ENCODE data around the gene AFP. TPM values are rescaled to one million over a fixed set of nuclear protein-coding genes. Genes with fewer than 3 reads are reported as not detected.

The AFP gene
- total RNA-seq, 3 donors from 2014 or later (not counting 1 experiment from before 2014, with no cell fraction given) = not detected

GRCh38 chr4:73408181-73408867 is 27.7 kb upstream of the AFP start:
- no peaks in the 10 kb centered on the region for H3K27me3 Mint-ChIP-seq (ENCODE audit: low read depth in 2 of 2)
- Histone ChIP-seq H3K4me1 (ENCODE audit: control insufficient read depth, insufficient read depth, low read length) (no peaks in the 10 kb centered on the region), H3K27me3 (ENCODE audit: control insufficient read depth, insufficient read depth, low read length) (no peaks in the 10 kb centered on the region), H3K4me3 (ENCODE audit: low read length) (no peak overlapping the region), H3K9me3 (ENCODE audit: control insufficient read depth, insufficient read depth, low read length) (no peaks in the 10 kb centered on the region), H3K36me3 (ENCODE audit: control insufficient read depth, insufficient read depth, low read length) (no peaks in the 10 kb centered on the region), H3K27ac (ENCODE audit: low read length) (no peak overlapping the region)
- H3K36me3 Mint-ChIP-seq = no peaks in the 10 kb centered on the region
- ATAC-seq (no peak), DNase-seq (no peak)
- no peak overlapping the region for H3K4me3 Mint-ChIP-seq
- TF ChIP-seq, protein P1, sequence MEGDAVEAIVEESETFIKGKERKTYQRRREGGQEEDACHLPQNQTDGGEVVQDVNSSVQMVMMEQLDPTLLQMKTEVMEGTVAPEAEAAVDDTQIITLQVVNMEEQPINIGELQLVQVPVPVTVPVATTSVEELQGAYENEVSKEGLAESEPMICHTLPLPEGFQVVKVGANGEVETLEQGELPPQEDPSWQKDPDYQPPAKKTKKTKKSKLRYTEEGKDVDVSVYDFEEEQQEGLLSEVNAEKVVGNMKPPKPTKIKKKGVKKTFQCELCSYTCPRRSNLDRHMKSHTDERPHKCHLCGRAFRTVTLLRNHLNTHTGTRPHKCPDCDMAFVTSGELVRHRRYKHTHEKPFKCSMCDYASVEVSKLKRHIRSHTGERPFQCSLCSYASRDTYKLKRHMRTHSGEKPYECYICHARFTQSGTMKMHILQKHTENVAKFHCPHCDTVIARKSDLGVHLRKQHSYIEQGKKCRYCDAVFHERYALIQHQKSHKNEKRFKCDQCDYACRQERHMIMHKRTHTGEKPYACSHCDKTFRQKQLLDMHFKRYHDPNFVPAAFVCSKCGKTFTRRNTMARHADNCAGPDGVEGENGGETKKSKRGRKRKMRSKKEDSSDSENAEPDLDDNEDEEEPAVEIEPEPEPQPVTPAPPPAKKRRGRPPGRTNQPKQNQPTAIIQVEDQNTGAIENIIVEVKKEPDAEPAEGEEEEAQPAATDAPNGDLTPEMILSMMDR (IDR thresholded peaks at IDR 0.05) = no peak
- H3K9me3 Mint-ChIP-seq = peaks cover 3 to 5% of the 10 kb centered on the region in 2 donors
- WGBS (ENCODE audit: insufficient coverage) = 95% methylated on average over 1 of the region's 4 CpGs
- intact Hi-C loops (cut with micrococcal nuclease) = no loop called here
- no peak overlapping the region for H3K27ac Mint-ChIP-seq
- no peaks in the 10 kb centered on the region for H3K4me1 Mint-ChIP-seq

DNA sequence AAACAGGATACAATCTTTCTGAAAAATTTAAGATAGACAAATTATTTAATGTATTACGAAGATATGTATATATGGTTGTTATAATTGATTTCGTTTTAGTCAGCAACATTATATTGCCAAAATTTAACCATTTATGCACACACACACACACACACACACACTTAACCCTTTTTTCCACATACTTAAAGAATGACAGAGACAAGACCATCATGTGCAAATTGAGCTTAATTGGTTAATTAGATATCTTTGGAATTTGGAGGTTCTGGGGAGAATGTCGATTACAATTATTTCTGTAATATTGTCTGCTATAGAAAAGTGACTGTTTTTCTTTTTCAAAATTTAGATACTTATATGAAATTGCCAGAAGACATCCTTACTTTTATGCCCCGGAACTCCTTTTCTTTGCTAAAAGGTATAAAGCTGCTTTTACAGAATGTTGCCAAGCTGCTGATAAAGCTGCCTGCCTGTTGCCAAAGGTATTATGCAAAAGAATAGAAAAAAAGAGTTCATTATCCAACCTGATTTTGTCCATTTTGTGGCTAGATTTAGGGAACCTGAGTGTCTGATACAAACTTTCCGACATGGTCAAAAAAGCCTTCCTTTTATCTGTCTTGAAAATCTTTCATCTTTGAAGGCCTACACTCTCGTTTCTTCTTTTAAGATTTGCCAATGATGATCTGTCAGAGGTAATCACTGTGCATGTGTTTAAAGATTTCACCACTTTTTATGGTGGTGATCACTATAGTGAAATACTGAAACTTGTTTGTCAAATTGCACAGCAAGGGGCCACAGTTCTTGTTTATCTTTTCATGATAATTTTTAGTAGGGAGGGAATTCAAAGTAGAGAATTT is 26.8 kb upstream of the AFP start:
- H3K27me3 Mint-ChIP-seq (ENCODE audit: low read depth in 2 of 2) = no peaks in the 10 kb centered on the region
- intact Hi-C loops (cut with micrococcal nuclease) = no loop called here
- DNase-seq (no peak), ATAC-seq (no peak)
- no peaks in the 10 kb centered on the region for H3K4me1 Mint-ChIP-seq
- TF ChIP-seq, protein P1 (IDR thresholded peaks at IDR 0.05) = no peak
- 87% methylated on average over 3 of the region's 6 CpGs for WGBS (ENCODE audit: insufficient coverage)
- Histone ChIP-seq H3K4me1 (ENCODE audit: control insufficient read depth, insufficient read depth, low read length) (no peaks in the 10 kb centered on the region), H3K4me3 (ENCODE audit: low read length) (no peak overlapping the region), H3K36me3 (ENCODE audit: control insufficient read depth, insufficient read depth, low read length) (no peaks in the 10 kb centered on the region), H3K27ac (ENCODE audit: low read length) (no peak overlapping the region), H3K9me3 (ENCODE audit: control insufficient read depth, insufficient read depth, low read length) (no peaks in the 10 kb centered on the region), H3K27me3 (ENCODE audit: control insufficient read depth, insufficient read depth, low read length) (no peaks in the 10 kb centered on the region)
- H3K4me3 Mint-ChIP-seq = no peak overlapping the region
- H3K36me3 Mint-ChIP-seq = no peaks in the 10 kb centered on the region
- H3K27ac Mint-ChIP-seq = no peak overlapping the region
- peaks cover 3 to 5% of the 10 kb centered on the region in 2 donors for H3K9me3 Mint-ChIP-seq

DNA sequence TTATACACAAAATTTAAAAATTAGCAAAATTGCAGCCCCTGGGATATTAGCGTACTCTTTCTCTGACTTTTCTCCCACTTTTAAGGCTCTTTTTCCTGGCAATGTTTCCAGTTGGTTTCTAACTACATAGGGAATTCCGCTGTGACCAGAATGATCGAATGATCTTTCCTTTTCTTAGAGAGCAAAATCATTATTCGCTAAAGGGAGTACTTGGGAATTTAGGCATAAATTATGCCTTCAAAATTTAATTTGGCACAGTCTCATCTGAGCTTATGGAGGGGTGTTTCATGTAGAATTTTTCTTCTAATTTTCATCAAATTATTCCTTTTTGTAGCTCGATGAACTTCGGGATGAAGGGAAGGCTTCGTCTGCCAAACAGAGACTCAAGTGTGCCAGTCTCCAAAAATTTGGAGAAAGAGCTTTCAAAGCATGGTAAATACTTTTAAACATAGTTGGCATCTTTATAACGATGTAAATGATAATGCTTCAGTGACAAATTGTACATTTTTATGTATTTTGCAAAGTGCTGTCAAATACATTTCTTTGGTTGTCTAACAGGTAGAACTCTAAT is 26.0 kb upstream of the AFP start:
- Mint-ChIP-seq H3K27me3 (ENCODE audit: low read depth in 2 of 2) (no peaks in the 10 kb centered on the region), H3K4me1 (no peaks in the 10 kb centered on the region), H3K9me3 (peaks cover 3 to 5% of the 10 kb centered on the region in 2 donors), H3K36me3 (no peaks in the 10 kb centered on the region), H3K4me3 (no peak overlapping the region), H3K27ac (no peak overlapping the region)
- Histone ChIP-seq H3K4me1 (ENCODE audit: control insufficient read depth, insufficient read depth, low read length) (no peaks in the 10 kb centered on the region), H3K27me3 (ENCODE audit: control insufficient read depth, insufficient read depth, low read length) (no peaks in the 10 kb centered on the region), H3K4me3 (ENCODE audit: low read length) (no peak overlapping the region), H3K36me3 (ENCODE audit: control insufficient read depth, insufficient read depth, low read length) (no peaks in the 10 kb centered on the region), H3K9me3 (ENCODE audit: control insufficient read depth, insufficient read depth, low read length) (no peaks in the 10 kb centered on the region), H3K27ac (ENCODE audit: low read length) (no peak overlapping the region)
- TF ChIP-seq, protein P1 (IDR thresholded peaks at IDR 0.05) = no peak
- 91% methylated on average over 6 of the region's 8 CpGs for WGBS (ENCODE audit: insufficient coverage)
- ATAC-seq = no peak
- intact Hi-C loops (cut with micrococcal nuclease) = no loop called here
- no peak for DNase-seq

Data from natural killer cell (primary cell).